ENCODE data around the gene UBD.

GRCh38 chr6:29554764-29555163 lies 4.8 kb downstream of the UBD start:
- TF ChIP-seq, protein P1, sequence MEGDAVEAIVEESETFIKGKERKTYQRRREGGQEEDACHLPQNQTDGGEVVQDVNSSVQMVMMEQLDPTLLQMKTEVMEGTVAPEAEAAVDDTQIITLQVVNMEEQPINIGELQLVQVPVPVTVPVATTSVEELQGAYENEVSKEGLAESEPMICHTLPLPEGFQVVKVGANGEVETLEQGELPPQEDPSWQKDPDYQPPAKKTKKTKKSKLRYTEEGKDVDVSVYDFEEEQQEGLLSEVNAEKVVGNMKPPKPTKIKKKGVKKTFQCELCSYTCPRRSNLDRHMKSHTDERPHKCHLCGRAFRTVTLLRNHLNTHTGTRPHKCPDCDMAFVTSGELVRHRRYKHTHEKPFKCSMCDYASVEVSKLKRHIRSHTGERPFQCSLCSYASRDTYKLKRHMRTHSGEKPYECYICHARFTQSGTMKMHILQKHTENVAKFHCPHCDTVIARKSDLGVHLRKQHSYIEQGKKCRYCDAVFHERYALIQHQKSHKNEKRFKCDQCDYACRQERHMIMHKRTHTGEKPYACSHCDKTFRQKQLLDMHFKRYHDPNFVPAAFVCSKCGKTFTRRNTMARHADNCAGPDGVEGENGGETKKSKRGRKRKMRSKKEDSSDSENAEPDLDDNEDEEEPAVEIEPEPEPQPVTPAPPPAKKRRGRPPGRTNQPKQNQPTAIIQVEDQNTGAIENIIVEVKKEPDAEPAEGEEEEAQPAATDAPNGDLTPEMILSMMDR (IDR thresholded peaks at IDR 0.05; ENCODE audit: low read length), result no peak
- TF ChIP-seq EZH2 (IDR thresholded peaks at IDR 0.05; ENCODE audit: borderline replicate concordance, low read length), result no peak

Data from OCI-LY1 (cell line).